Activated T-cell treated with anti-CD3 and anti-CD28 coated beads, Interleukin-2, amount 50 U/mL, for 1 hour (primary cell): ENCODE results near the gene AKR1C8.
"Not testable (repeated sequence)": the region's sequence is repeated elsewhere in the genome, so short reads cannot be mapped to it uniquely, and the experiment has no call there.

Experiments
- DNase-seq: peaks from one replicate; pipeline ENCODE4 v3.0.0-alpha.2; 2020

AKR1C8 gene

GRCh38 chr10:5165738-5166137, 19.2 kb downstream of the AKR1C8 start:
- no peak for DNase-seq

DNA sequence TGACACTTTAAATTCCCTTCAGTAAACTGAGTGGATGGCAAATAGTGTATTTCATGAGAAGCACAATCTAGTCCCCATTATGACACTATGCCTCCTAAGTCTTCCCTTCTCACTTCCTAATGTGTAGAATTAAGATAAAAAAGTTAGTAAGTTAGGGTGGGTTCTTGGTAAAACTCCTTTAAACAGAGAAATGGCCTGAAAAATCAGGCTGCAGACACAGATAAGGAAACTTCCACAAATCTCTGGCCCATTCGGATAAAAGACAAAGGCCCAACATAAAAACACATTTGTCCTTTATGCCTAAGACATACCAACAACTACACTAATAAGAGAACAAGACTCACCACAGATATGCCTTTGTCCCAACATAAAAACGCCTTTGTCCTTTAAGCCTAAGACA, 21.5 kb downstream of the AKR1C8 start:
- DNase-seq: no peak

DNA sequence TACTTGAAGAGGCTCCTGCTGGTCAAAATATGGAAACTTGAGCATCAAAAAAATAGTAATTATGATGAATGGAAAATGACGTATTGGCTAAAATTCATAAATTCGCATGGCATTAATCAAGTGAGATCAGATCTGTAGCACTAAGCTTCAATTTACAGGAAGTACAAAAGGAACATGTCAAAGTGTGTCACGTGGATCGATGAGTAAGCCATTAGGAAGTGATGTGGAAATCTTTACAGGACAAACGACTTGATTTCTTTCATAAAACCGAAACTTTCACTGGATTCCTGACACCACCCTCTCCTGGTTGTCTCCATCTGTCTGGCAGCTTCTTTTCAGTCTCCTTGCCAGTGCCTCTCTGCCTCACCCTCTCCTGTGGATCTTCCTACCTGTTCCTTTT, 25.8 kb downstream of the AKR1C8 start:
- no peak for DNase-seq

DNA sequence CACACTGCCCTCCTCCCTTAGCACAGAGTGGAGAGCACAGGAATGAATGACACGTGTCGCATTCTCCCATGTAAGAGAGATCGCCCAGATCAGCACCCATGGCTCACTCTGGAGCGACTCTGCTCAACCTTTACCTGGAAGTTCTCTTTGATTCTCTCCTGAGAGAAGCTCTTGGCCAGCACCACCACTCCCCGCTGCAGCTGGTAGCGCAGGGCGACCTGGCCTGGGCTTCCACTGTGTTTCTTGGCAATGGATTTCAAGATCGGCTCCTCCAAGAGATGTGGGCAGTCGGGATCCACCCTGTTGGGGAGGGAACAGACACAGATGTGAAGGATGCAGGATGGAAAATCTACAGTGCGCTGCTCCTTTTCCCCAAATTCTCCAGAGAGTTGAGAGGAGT, 27.4 kb downstream of the AKR1C8 start:
- DNase-seq: no peak

- DNase-seq: no peak
Measured at GRCh38 chr10:5155951-5156350, 29.0 kb downstream of the AKR1C8 start.

- DNase-seq: no peak
Measured at GRCh38 chr10:5151076-5151475, 33.9 kb downstream of the AKR1C8 start.

GRCh38 chr10:5148678-5149032, 36.3 kb downstream of the AKR1C8 start:
- no peak for DNase-seq

DNA sequence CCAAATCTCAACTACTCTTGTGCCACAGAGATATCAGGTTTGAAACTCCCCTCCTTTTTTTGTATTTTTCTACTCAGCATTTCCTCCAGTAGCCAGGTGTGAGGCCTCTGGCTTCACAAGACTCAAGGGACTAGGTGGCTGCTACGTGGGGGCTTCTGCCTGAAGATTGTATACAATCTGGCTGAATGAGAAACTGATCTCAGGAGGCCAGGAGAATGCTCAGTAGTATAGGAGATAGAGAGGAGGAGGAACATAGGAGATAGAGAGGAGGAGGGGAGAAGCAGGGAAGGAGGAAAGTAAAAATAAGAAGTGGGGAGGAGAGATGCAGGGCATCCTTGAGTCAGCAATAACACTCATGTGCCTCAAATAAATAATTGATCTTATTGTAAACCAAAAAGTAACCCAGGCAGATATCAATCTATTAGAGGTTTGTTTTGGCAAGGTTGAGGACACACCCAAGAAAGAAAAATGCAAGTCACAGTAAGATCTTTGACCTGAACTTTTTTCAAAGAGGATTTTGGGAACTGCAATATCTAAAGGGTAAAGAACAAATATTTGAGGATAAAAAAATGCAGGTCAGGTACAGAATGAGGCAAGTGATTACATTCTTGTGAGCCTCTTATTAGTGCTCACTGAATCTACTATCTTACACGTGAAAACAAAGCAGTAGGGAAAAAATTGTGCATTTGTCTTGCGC, 36.8 kb downstream of the AKR1C8 start:
- DNase-seq: no peak

GRCh38 chr10:5147255-5147980, 37.5 kb downstream of the AKR1C8 start:
- no peak for DNase-seq

DNA sequence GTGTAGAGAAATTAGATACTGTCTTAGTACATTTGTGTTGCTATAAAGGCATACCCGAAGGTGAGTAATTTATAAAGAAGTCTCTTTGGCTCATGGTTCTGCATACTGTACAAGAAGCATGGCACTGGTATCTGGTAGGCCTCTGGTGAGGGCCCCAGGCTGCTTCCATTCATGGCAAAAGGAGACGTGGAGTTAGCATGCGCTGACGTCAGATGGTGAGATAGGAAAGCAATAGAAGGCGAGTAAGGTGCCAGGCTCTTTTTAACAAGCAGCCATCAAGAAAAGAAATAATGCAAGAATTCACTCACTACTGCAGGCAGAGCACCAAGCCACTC, 38.1 kb downstream of the AKR1C8 start:
- no peak for DNase-seq

DNA sequence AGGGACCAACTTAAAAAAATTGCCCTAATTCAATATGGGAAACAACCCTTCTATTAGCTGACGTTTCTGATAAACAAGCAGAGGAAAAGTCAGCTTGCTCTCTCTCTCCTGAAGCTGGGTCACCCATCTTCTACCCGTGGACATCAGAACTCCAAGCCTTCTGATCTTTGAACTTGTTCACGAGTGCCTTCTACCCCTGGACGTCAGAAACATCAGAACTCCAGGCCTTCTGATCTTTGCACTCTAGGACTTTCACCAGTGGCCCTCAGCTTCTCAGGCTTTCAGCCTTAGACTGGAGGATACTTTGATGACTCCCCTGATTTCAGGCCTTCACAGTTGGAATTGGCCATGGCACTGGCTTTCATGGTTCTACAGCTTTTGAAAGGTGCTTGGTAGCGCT, 41.8 kb downstream of the AKR1C8 start:
- DNase-seq: no peak

- no peak for DNase-seq
Measured at GRCh38 chr10:5142199-5142598, 42.8 kb downstream of the AKR1C8 start.

DNA sequence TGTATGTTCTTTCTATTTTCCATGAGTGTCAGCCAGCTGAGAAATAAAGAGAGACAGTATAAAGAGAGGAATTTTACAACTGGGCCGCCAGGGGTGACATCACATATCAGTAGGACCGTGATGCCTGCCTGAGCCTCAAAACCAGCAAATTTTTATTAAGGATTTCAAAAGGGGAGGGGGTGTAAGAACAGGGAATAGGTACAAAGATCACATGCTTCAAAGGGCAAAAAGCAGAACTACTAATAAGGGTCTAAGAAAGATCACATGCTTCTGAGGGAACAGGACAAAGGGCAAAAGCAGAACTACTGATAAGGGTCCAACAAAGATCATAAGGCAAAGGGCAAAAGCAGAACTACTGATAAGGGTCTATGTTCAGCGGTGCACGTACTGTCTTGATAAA, 47.3 kb downstream of the AKR1C8 start:
- not testable (repeated sequence) for DNase-seq

- no peak for DNase-seq
Measured at GRCh38 chr10:5136468-5137087, 48.4 kb downstream of the AKR1C8 start.

- no peak for DNase-seq
Measured at GRCh38 chr10:5135581-5135980, 49.4 kb downstream of the AKR1C8 start.

DNA sequence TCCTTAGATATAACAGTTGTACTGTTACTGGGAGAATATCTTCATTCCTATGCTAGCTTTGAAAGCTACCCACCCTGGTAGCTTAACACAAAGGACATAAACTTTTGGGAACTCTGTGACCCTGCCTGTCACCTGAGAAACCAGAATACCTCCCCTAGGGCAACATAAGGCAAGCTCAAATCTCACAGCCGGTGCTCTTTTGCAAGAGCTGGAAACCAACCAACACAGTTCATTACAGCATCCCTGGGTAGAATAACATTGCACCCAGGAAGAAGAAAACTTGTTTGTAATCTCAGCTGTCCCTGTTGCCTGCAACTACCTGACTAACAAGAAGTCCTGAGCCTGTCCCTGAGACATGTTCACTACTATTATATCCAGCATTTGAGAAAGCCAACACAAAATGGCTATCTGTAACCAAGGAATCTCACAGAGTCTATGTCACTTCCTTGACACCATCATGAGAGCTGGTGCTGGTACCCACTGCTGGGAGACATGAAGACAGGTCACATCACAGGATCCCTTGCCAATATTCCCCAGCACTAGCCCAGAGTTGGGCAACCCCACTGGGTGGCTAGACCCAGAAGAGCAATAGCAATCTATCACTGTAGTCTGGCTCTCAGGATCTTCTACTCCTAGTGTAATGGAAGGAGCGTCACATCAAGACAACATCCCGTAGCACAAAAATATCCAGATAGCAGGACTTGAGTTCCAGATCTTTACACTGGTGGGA, 59.5 kb downstream of the AKR1C8 start:
- no peak for DNase-seq

GRCh38 chr10:5123886-5124285, 61.1 kb downstream of the AKR1C8 start:
- no peak for DNase-seq

GRCh38 chr10:5119997-5120396, 65.0 kb downstream of the AKR1C8 start:
- DNase-seq: not testable (repeated sequence)

DNA sequence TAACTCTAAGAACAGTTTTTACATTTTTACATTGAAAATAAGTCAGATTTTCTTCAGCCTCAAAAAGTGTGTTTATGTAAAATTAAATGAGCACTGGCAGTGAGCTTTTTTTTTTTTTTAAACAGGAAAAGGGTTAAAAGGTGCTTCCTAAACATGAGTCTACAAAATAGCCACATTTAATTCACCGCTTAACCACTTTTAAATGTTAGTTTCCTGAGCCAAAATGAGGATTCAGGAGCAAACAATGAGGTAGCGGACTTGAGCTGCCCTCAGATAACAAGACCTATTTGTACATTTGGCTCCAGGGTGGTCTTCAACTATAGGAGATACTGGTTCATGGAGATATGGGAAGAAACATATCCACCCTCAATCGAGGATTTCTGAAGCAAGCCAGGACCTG, 67.9 kb downstream of the AKR1C8 start:
- no peak for DNase-seq

DNA sequence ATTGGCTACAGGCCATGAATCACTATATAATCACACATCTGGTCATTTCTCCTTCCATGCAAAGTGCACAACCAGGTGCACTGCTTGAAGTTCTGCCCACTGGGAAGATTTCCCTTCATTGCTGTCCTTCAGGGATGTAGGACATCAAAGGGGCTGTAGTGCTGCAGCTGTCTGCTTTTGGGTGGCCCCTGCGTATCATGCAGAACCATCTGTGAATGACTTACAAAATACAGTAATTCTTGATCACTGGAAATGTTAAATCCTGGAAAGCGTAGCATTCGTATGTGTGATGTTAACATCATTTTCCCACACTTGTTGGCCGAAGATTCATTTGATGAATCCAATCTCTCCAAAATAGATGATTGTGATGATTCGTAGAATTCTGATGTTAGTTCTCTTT, 68.3 kb downstream of the AKR1C8 start:
- DNase-seq: no peak

GRCh38 chr10:5109861-5110260, 75.1 kb downstream of the AKR1C8 start:
- not testable (repeated sequence) for DNase-seq

DNA sequence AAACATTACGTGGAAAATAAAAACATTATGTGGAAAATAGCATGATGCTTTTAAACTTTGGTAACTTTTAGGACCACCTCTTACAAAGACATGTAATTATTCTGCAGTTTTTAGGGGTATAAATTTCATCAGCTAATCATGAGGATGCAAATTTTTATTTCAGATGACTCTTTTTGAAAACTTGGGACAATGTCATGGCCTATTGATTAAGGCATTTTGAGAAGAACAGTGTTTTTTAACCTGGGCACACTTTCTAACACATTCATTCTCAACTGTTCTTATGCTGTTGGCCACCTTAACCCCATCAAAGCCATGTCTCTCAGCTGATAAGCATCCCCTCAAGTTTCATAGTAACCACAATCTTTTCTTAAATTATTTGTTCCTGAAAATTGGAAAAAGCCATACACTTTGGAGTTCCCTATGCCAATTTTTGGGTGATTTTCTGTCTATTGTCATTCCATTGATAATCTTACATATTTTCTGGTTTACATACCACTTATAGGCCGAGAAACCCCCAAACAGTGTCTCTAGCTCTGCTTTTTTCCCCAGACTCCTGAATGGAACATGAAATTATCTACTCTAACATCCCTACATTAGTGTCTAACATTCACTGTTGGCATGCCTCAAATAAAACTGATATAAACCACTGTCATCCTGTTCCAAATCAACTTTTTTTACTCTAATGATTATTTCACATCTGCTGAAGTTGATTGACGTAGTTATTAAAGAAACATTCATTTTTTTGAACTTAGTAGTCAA, 76.1 kb downstream of the AKR1C8 start:
- no peak for DNase-seq
